H1 (cell line): ENCODE results near the gene ADD3. TPM values are rescaled to one million over a fixed set of nuclear protein-coding genes. Genes with fewer than 3 reads are reported as not detected.

Source experiments
- CTCF ChIA-PET: fragments of 300-600 bp; sonication (Branson Sonifier 250); formaldehyde crosslinking; loops from one replicate; lab custom pipeline; 2021; ENCODE audit not compliant: partially characterized antibody; lab: Charles Lee
- POLR2A ChIA-PET: fragments of 300-600 bp; sonication (Branson Sonifier 250); formaldehyde crosslinking; loops from one replicate; lab custom pipeline; 2021; ENCODE audit warnings: inconsistent platforms; ENCODE audit not compliant: partially characterized antibody; lab: Charles Lee
- DNase-seq, 2 experiments: peaks; one replicate each; pipeline versions ENCODE4 v3.0.0 to v3.0.0-alpha.2; 2010 to 2022; ENCODE audit warnings: low spot score in 2 of 2, low read depth in 1 of 2, mixed read lengths in 1 of 2
- FAIRE-seq: peaks from 2 replicates; lab custom pipeline; 2011; peaks lifted over from hg19 to GRCh38; lab: Jason Lieb, UNC
- H2AFZ ChIP-seq: 2 replicates; pipeline ENCODE4 v1.8.1; 2012; ENCODE audit warnings: low read length, inconsistent platforms
- H2AK5ac ChIP-seq: 2 replicates; pipeline ENCODE4 v1.6.1; 2013; ENCODE audit warnings: low read depth, low read length
- H2BK120ac ChIP-seq: replicated peaks from 2 replicates; pipeline ENCODE3; 2013; ENCODE audit warnings: low read depth, low read length, inconsistent platforms
- H2BK12ac ChIP-seq: 2 replicates; pipeline ENCODE4 v1.6.1; 2013; ENCODE audit warnings: low read depth, low read length
- H2BK15ac ChIP-seq: 2 replicates; pipeline ENCODE4 v1.6.1; 2013; ENCODE audit warnings: low read length
- H2BK20ac ChIP-seq: 2 replicates; pipeline ENCODE4 v1.6.1; 2013; ENCODE audit warnings: low read length
- H2BK5ac ChIP-seq: 2 replicates; pipeline ENCODE4 v1.6.1; 2013; ENCODE audit warnings: low read depth, low read length
- H3K14ac ChIP-seq: 2 replicates; pipeline ENCODE4 v1.6.1; 2013; ENCODE audit warnings: inconsistent platforms; ENCODE audit not compliant: insufficient read length
- H3K18ac ChIP-seq: 2 replicates; pipeline ENCODE4 v1.6.1; 2013; ENCODE audit warnings: low read length; ENCODE audit errors: extremely low read depth
- H3K23ac ChIP-seq: 2 replicates; pipeline ENCODE4 v1.6.1; 2013; ENCODE audit warnings: inconsistent platforms; ENCODE audit not compliant: insufficient read length
- H3K23me2 ChIP-seq: 2 replicates; pipeline ENCODE4 v1.6.1; 2013; ENCODE audit warnings: low read depth, low read length
- H3K27ac ChIP-seq: 2 replicates; pipeline ENCODE4 v1.6.1; 2011; ENCODE audit warnings: low read depth, low read length, inconsistent platforms
- H3K27me3 ChIP-seq, 4 experiments: replicated peaks in 1 of 4; 1 replicate in 1 of 4; 2 replicates in 3 of 4; pipeline versions ENCODE4 v1.6.1 to v1.8.1; 2011 to 2013; ENCODE audit warnings: low read length in 3 of 4, mild to moderate bottlenecking in 3 of 4, inconsistent platforms in 2 of 4, mixed read lengths in 2 of 4, moderate library complexity in 1 of 4; ENCODE audit not compliant: control insufficient read depth in 3 of 4, insufficient read depth in 3 of 4; ENCODE audit errors: extremely low read depth in 1 of 4
- H3K36me3 ChIP-seq, 4 experiments: 2 replicates each; pipeline versions ENCODE4 v1.6.1 to v1.8.1; 2011 to 2013; ENCODE audit warnings: mild to moderate bottlenecking in 4 of 4, low read length in 3 of 4, moderate library complexity in 2 of 4, control low read depth in 1 of 4, inconsistent platforms in 1 of 4; ENCODE audit not compliant: insufficient read depth in 4 of 4, control insufficient read depth in 2 of 4
- H3K4ac ChIP-seq: replicated peaks from 2 replicates; pipeline ENCODE3; 2013; ENCODE audit warnings: low read length, low read depth, mixed read lengths, inconsistent platforms; ENCODE audit not compliant: insufficient read length
- H3K4me1 ChIP-seq, 4 experiments: replicated peaks in 1 of 4; 1 replicate in 1 of 4; 2 replicates in 3 of 4; pipeline versions ENCODE4 v1.6.1 to v1.8.1; 2011 to 2013; ENCODE audit warnings: low read length in 3 of 4, inconsistent platforms in 2 of 4, mixed read lengths in 1 of 4; ENCODE audit not compliant: insufficient read depth in 4 of 4, control insufficient read depth in 3 of 4
- H3K4me2 ChIP-seq, 2 experiments: 2 replicates each; pipeline versions ENCODE4 v1.6.1 to v1.8.1; 2011 to 2013; ENCODE audit warnings: low read depth in 2 of 2, low read length in 2 of 2, control low read depth in 1 of 2, inconsistent platforms in 1 of 2, mild to moderate bottlenecking in 1 of 2; ENCODE audit not compliant: insufficient read depth in 1 of 2
- H3K4me3 ChIP-seq, 4 experiments: fragments of 200-600, 300-600 bp in 1 of 4; sonication (generic), shearing (Covaris generic), sonication (Bioruptor Twin) in 1 of 4; 2 replicates each; pipeline versions ENCODE4 v1.5.1 to v1.8.1; 2011 to 2016; ENCODE audit warnings: low read length in 4 of 4, low read depth in 3 of 4, control low read depth in 2 of 4, inconsistent platforms in 2 of 4, mild to moderate bottlenecking in 2 of 4, mixed read lengths in 1 of 4, moderate library complexity in 1 of 4; ENCODE audit not compliant: insufficient read depth in 2 of 4; ENCODE audit errors: extremely low read depth in 1 of 4
- H3K56ac ChIP-seq: replicated peaks from 2 replicates; pipeline ENCODE3; 2013; ENCODE audit warnings: low read depth, mild to moderate bottlenecking, mixed read lengths, low read length, inconsistent platforms; ENCODE audit not compliant: insufficient read length
- H3K79me1 ChIP-seq: 2 replicates; pipeline ENCODE4 v1.6.1; 2013; ENCODE audit warnings: low read depth, low read length, control low read depth
- H3K79me2 ChIP-seq, 2 experiments: 2 replicates each; pipeline versions ENCODE4 v1.6.1 to v1.8.1; 2012 to 2013; ENCODE audit warnings: low read length in 2 of 2, mild to moderate bottlenecking in 2 of 2, inconsistent platforms in 1 of 2; ENCODE audit not compliant: insufficient read depth in 2 of 2, control insufficient read depth in 1 of 2
- H3K9ac ChIP-seq, 4 experiments: replicated peaks in 1 of 4; 1 replicate in 1 of 4; 2 replicates in 3 of 4; pipeline versions ENCODE4 v1.6.1 to v1.8.1; 2011 to 2013; ENCODE audit warnings: low read depth in 3 of 4, low read length in 3 of 4, control low read depth in 2 of 4, mild to moderate bottlenecking in 2 of 4, moderate library complexity in 2 of 4, inconsistent platforms in 1 of 4; ENCODE audit errors: extremely low read depth in 1 of 4
- H3K9me3 ChIP-seq, 2 experiments: 2 replicates each; pipeline versions ENCODE4 v1.6.1 to v1.8.1; 2012 to 2013; ENCODE audit warnings: mild to moderate bottlenecking in 2 of 2, moderate library complexity in 2 of 2, control low read depth in 1 of 2, inconsistent platforms in 1 of 2, low read depth in 1 of 2, low read length in 1 of 2, mixed read lengths in 1 of 2; ENCODE audit not compliant: insufficient read depth in 2 of 2
- H4K20me1 ChIP-seq, 2 experiments: replicated peaks in 1 of 2; 2 replicates each; pipeline versions ENCODE3 to v1.8.1; 2011 to 2013; ENCODE audit warnings: inconsistent platforms in 2 of 2, low read length in 2 of 2, mild to moderate bottlenecking in 1 of 2; ENCODE audit not compliant: insufficient read depth in 2 of 2, control insufficient read depth in 1 of 2
- H4K5ac ChIP-seq: 2 replicates; pipeline ENCODE4 v1.6.1; 2013; ENCODE audit warnings: low read length, low read depth, mixed read lengths, inconsistent platforms; ENCODE audit not compliant: insufficient read length
- H4K8ac ChIP-seq: 2 replicates; pipeline ENCODE4 v1.8.0; 2013; ENCODE audit warnings: mild to moderate bottlenecking, moderate library complexity, low read length, inconsistent platforms; ENCODE audit not compliant: insufficient read depth; ENCODE audit errors: extremely low read depth
- H4K91ac ChIP-seq: replicated peaks from 2 replicates; pipeline ENCODE3; 2013; ENCODE audit warnings: low read length, mixed read lengths, inconsistent platforms; ENCODE audit not compliant: insufficient read length
- CHD1 ChIP-seq: IDR thresholded peaks from 2 replicates; pipeline ENCODE4 v1.6.1; 2012; ENCODE audit warnings: low read depth, low read length, improper control_type of control experiment
- SP4 ChIP-seq: IDR thresholded peaks from 2 replicates; pipeline ENCODE4 v1.6.1; 2012; ENCODE audit warnings: low read length, inconsistent platforms
- TEAD4 ChIP-seq: IDR thresholded peaks from 2 replicates; pipeline ENCODE4 v1.6.1; 2012; ENCODE audit warnings: low read depth, low read length, inconsistent platforms, mixed read lengths
- WGBS, 2 experiments: shearing (Covaris generic) in 1 of 2; methylation state at CpG; one replicate each; pipeline versions ENCODE4 v1.1.6 to v1.1.7; 2013 to 2015; ENCODE audit warnings: low lambda C conversion rate in 2 of 2, mixed read lengths in 2 of 2, inconsistent platforms in 1 of 2, low coverage in 1 of 2, missing lambda C conversion rate in 1 of 2; ENCODE audit not compliant: insufficient replicate concordance in 2 of 2, insufficient coverage in 1 of 2, insufficient read length in 1 of 2; ENCODE audit errors: extremely low coverage in 1 of 2, missing lambda C conversion rate in 1 of 2; 5-methylcytosine and 5-hydroxymethylcytosine counted together
- polyA plus RNA-seq, 7 experiments: library from polyadenylated mRNA; depleted of rRNA in 3 of 7; stranded (reverse) in 5 of 7; unstranded in 2 of 7; fragments of >200 nt in 5 of 7; fragments of 200-250 nt in 2 of 7; gene quantifications; 1 replicate in 5 of 7; 2 replicates in 1 of 7; 4 replicates in 1 of 7; pipeline versions ENCODE4 v1.2.1 to v1.2.3, GENCODE V29; 2011 to 2013; ENCODE audit warnings: missing spikeins in 2 of 7, mixed read lengths in 2 of 7
- total RNA-seq: library from RNA; stranded (reverse); fragmentation: NEBNext Ultra II Directional; extraction: Animal tissue kit (Norgen Biotek cat#: 25700); gene quantifications from 2 replicates; pipeline ENCODE4 v1.2.1, GENCODE V29; 2021
- TF ChIP-seq, protein P1 (sequence below), 3 experiments: IDR thresholded peaks; 1 replicate in 2 of 3; 2 replicates in 1 of 3; pipeline versions ENCODE4 v1.5.1 to v1.6.1; 2011; ENCODE audit warnings: low read length in 3 of 3, mild to moderate bottlenecking in 3 of 3, inconsistent platforms in 2 of 3, low read depth in 1 of 3, moderate library complexity in 1 of 3; ENCODE audit not compliant: insufficient read depth in 1 of 3; ENCODE audit errors: control extremely low read depth in 1 of 3

Gene ADD3
- total and polyA plus RNA-seq, 2 of the 8 experiments (the other 6 are each of a cell fraction or from before 2014, with no cell fraction given), result 44.7 to 85.6 TPM

DNA sequence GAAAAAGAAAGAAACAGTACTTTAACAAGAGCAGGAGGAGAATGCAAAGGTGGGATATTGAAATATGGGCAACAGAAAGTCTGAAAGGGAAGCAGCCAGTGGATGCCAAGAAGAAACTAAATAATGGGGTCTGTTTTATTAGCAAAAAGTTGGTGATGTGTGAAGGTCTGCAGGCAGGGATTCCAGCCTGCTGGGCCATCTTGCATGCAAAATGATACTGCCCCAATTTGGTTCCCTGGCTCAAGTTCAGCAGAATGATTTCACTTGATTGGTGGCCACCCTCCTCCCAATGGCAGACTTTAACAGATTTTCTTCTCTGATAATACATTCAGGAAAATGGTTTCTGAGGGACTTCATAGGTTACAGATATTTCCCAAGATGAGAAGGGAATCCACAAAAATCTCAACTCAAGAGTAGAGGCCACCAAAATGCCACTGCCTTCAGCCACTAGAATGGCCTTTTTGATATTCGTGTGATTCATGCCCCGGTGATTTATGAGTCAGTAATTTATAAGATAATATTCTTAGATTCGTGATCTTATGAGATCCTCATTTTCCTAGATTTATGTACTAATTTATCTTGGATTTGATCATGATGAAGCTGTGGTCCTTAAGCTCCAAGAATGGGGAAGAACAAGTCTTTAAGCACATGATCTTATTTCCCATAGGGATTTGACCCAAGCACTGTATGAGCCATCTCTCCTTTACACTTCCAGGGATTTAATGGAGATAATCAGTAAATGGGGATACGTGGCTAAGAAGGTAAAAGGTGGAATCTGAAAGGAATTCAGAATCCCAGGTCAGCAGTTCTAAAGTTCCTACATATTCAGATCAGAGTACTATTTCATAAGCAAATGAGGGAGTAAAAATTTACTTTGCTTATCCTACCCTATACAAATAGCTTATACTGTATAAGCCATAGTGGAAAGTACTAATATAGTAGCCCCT lies 32.3 kb upstream of the ADD3 start:
- Histone ChIP-seq H3K79me2 (no peaks in the 10 kb centered on the region), H3K4me2 (no peak overlapping the region), H4K91ac (no peak overlapping the region), H3K79me1 (no peaks in the 10 kb centered on the region), H3K23me2 (no peaks in the 10 kb centered on the region), H3K4me3 (no peak overlapping the region), H2AFZ (no peak overlapping the region), H3K14ac (no peak overlapping the region), H4K20me1 (no peaks in the 10 kb centered on the region), H2BK12ac (no peak overlapping the region), H2BK5ac (no peak overlapping the region), H4K8ac (no peak overlapping the region), H2BK120ac (no peak overlapping the region), H2AK5ac (no peak overlapping the region), H3K18ac (no peak overlapping the region), H2BK15ac (no peak overlapping the region), H4K5ac (no peak overlapping the region), H3K27me3 (no peaks in the 10 kb centered on the region), H2BK20ac (no peak overlapping the region), H3K4ac (no peak overlapping the region), H3K36me3 (no peaks in the 10 kb centered on the region), H3K56ac (no peak overlapping the region), H3K23ac (no peak overlapping the region), H3K9ac (no peak overlapping the region), H3K9me3 (no peaks in the 10 kb centered on the region), H3K4me1 (no peaks in the 10 kb centered on the region), H3K27ac (no peak overlapping the region)
- DNase-seq (no peak), FAIRE-seq (no peak)
- TF ChIP-seq SP4, result no peak
- no peak for TF ChIP-seq TEAD4
- TF ChIP-seq, protein P1, sequence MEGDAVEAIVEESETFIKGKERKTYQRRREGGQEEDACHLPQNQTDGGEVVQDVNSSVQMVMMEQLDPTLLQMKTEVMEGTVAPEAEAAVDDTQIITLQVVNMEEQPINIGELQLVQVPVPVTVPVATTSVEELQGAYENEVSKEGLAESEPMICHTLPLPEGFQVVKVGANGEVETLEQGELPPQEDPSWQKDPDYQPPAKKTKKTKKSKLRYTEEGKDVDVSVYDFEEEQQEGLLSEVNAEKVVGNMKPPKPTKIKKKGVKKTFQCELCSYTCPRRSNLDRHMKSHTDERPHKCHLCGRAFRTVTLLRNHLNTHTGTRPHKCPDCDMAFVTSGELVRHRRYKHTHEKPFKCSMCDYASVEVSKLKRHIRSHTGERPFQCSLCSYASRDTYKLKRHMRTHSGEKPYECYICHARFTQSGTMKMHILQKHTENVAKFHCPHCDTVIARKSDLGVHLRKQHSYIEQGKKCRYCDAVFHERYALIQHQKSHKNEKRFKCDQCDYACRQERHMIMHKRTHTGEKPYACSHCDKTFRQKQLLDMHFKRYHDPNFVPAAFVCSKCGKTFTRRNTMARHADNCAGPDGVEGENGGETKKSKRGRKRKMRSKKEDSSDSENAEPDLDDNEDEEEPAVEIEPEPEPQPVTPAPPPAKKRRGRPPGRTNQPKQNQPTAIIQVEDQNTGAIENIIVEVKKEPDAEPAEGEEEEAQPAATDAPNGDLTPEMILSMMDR (IDR thresholded peaks at IDR 0.05; ENCODE audit: control extremely low read depth in 1 of 3, insufficient read depth in 1 of 3, low read depth in 1 of 3, low read length in 3 of 3), result no peak
- TF ChIP-seq CHD1, result no peak
- ChIA-PET CTCF (interaction anchor here (0.6 to 7.9 kb wide), 21 partner anchors 7 to 283 kb away, joined by 3 to 90 read pairs (median 4); partner anchors contain the start of gene ADD3), POLR2A (interaction anchor here (0.9 to 1.2 kb wide), 2 partner anchors 11 to 30 kb away, joined by 3 to 4 read pairs; no protein-coding TSS in a partner anchor)
- whole genome bisulfite sequencing, 2 experiments, result 80% methylated on average over 4 of the region's 4 CpGs; no CpG with 5 or more reads in 1 of the 2 experiments
